NB4 (cell line): ENCODE data around the gene UBR3.

Experiments used
- MYC ChIP-seq: IDR thresholded peaks from 2 replicates; pipeline ENCODE4 v1.6.1; 2011; ENCODE audit warnings: low read depth, low read length
- POLR2A ChIP-seq: IDR thresholded peaks from 2 replicates; pipeline ENCODE4 v1.6.1; 2011; ENCODE audit warnings: mild to moderate bottlenecking; ENCODE audit not compliant: insufficient read length; ENCODE audit errors: extremely low read depth
- TF ChIP-seq, protein P1 (sequence below): IDR thresholded peaks from one replicate; pipeline ENCODE4 v1.5.1; 2012; ENCODE audit warnings: low read depth, low read length
- TF ChIP-seq, protein P2 (sequence below): IDR thresholded peaks from 2 replicates; pipeline ENCODE4 v1.6.1; 2011; ENCODE audit warnings: low read depth, low read length

DNA sequence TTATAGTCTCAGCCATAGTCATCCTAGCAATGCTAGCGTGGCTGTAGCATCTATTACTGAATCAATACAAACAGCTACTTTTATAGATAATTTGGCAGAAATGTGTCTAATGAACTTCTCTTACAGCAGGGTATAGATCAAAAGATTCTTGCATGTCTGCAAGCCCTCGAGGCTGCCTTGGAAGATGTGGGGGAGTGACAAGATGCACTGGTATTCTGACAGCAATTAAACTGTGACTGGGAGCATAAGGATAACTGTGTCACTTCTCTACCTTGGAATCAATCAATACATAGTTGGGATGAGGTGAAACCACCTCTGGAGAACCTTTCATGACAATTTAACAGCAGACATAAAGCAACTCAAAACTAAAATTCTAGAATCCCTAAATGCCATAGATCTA lies 291.4 kb downstream of the UBR3 start:
- TF ChIP-seq, protein P1, sequence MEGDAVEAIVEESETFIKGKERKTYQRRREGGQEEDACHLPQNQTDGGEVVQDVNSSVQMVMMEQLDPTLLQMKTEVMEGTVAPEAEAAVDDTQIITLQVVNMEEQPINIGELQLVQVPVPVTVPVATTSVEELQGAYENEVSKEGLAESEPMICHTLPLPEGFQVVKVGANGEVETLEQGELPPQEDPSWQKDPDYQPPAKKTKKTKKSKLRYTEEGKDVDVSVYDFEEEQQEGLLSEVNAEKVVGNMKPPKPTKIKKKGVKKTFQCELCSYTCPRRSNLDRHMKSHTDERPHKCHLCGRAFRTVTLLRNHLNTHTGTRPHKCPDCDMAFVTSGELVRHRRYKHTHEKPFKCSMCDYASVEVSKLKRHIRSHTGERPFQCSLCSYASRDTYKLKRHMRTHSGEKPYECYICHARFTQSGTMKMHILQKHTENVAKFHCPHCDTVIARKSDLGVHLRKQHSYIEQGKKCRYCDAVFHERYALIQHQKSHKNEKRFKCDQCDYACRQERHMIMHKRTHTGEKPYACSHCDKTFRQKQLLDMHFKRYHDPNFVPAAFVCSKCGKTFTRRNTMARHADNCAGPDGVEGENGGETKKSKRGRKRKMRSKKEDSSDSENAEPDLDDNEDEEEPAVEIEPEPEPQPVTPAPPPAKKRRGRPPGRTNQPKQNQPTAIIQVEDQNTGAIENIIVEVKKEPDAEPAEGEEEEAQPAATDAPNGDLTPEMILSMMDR, result no peak
- no peak for TF ChIP-seq POLR2A
- TF ChIP-seq, protein P2, sequence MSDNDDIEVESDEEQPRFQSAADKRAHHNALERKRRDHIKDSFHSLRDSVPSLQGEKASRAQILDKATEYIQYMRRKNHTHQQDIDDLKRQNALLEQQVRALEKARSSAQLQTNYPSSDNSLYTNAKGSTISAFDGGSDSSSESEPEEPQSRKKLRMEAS, result no peak
- TF ChIP-seq MYC, result no peak
